Mesenchymal stem cell (in vitro differentiated cells and primary cell): Measurements from ENCODE around the gene C22orf23.
A peak's percentile ranks its signal among the peaks of the same experiment; 100 is the strongest.

ENCODE experiments used
- DNase-seq: peaks from one replicate; pipeline ENCODE4 v3.0.0-alpha.2; 2013
- H2AFZ ChIP-seq: one replicate; pipeline ENCODE4 v1.6.1; 2013; ENCODE audit warnings: low read depth, mild to moderate bottlenecking, control low read depth, inconsistent platforms, low read length, moderate library complexity
- H2AK5ac ChIP-seq: 2 replicates; pipeline ENCODE4 v1.6.1; 2013; ENCODE audit warnings: low read length, moderate library complexity, mild to moderate bottlenecking, inconsistent platforms; ENCODE audit not compliant: severe bottlenecking
- H2BK120ac ChIP-seq: one replicate; pipeline ENCODE4 v1.6.1; 2013; ENCODE audit warnings: low read depth, mild to moderate bottlenecking, inconsistent platforms, low read length, moderate library complexity
- H2BK12ac ChIP-seq, 2 experiments: one replicate each; pipeline ENCODE4 v1.6.1; 2013; ENCODE audit warnings: inconsistent platforms in 2 of 2, low read length in 2 of 2, mild to moderate bottlenecking in 2 of 2, moderate library complexity in 2 of 2, control low read depth in 1 of 2
- H2BK15ac ChIP-seq: one replicate; pipeline ENCODE4 v1.6.1; 2013; ENCODE audit warnings: mild to moderate bottlenecking, low read depth, inconsistent platforms; ENCODE audit not compliant: poor library complexity, severe bottlenecking
- H2BK5ac ChIP-seq: 2 replicates; pipeline ENCODE4 v1.6.1; 2013; ENCODE audit warnings: low read depth, mild to moderate bottlenecking, low read length, control low read depth, inconsistent platforms; ENCODE audit not compliant: poor library complexity, severe bottlenecking
- H3K14ac ChIP-seq, 2 experiments: one replicate each; pipeline ENCODE4 v1.6.1; 2013; ENCODE audit warnings: inconsistent platforms in 2 of 2, low read length in 2 of 2, control low read depth in 1 of 2, mild to moderate bottlenecking in 1 of 2, moderate library complexity in 1 of 2
- H3K18ac ChIP-seq, 2 experiments: one replicate each; pipeline ENCODE4 v1.6.1; 2013; ENCODE audit warnings: inconsistent platforms in 2 of 2, low read length in 2 of 2, control low read depth in 1 of 2, low read depth in 1 of 2, mild to moderate bottlenecking in 1 of 2
- H3K23ac ChIP-seq, 2 experiments: one replicate each; pipeline ENCODE4 v1.6.1; 2013; ENCODE audit warnings: inconsistent platforms in 2 of 2, low read length in 2 of 2, mild to moderate bottlenecking in 2 of 2, moderate library complexity in 2 of 2, control low read depth in 1 of 2
- H3K27ac ChIP-seq: 2 replicates; pipeline ENCODE4 v1.5.1; 2013; ENCODE audit warnings: mild to moderate bottlenecking, moderate library complexity, low read length, control low read depth, inconsistent platforms; ENCODE audit not compliant: poor library complexity, severe bottlenecking
- H3K27me3 ChIP-seq, 2 experiments: 2 replicates each; pipeline versions ENCODE4 v1.6.1 to v1.7.0; 2013; ENCODE audit warnings: low read length in 2 of 2, mild to moderate bottlenecking in 2 of 2, moderate library complexity in 2 of 2, control low read depth in 1 of 2, inconsistent platforms in 1 of 2; ENCODE audit not compliant: control insufficient read depth in 1 of 2, insufficient read depth in 1 of 2
- H3K36me3 ChIP-seq, 2 experiments: 2 replicates each; pipeline versions ENCODE4 v1.6.1 to v1.7.0; 2013; ENCODE audit warnings: low read length in 2 of 2, control low read depth in 1 of 2, inconsistent platforms in 1 of 2, low read depth in 1 of 2, mild to moderate bottlenecking in 1 of 2; ENCODE audit not compliant: insufficient read depth in 2 of 2, control insufficient read depth in 1 of 2
- H3K4ac ChIP-seq, 2 experiments: one replicate each; pipeline ENCODE4 v1.6.1; 2013; ENCODE audit warnings: inconsistent platforms in 2 of 2, low read length in 2 of 2, mild to moderate bottlenecking in 2 of 2, moderate library complexity in 2 of 2, control low read depth in 1 of 2, low read depth in 1 of 2
- H3K4me1 ChIP-seq: 2 replicates; pipeline ENCODE4 v1.6.1; 2013; ENCODE audit warnings: low read depth, low read length, control low read depth; ENCODE audit not compliant: control insufficient read depth, insufficient read depth
- H3K4me2 ChIP-seq: 2 replicates; pipeline ENCODE4 v1.6.1; 2013; ENCODE audit warnings: low read length, mild to moderate bottlenecking, inconsistent platforms; ENCODE audit not compliant: poor library complexity, severe bottlenecking
- H3K4me3 ChIP-seq, 2 experiments: 2 replicates each; pipeline versions ENCODE4 v1.5.1 to v1.7.0; 2013; ENCODE audit warnings: low read length in 2 of 2, mild to moderate bottlenecking in 2 of 2, control low read depth in 1 of 2, low read depth in 1 of 2; ENCODE audit not compliant: insufficient read depth in 1 of 2
- H3K79me1 ChIP-seq: replicated peaks from 2 replicates; pipeline ENCODE4 v1.6.1; 2013; ENCODE audit warnings: mild to moderate bottlenecking, control low read depth, low read length, inconsistent platforms; ENCODE audit not compliant: poor library complexity, severe bottlenecking
- H3K9ac ChIP-seq: 2 replicates; pipeline ENCODE4 v1.7.0; 2013; ENCODE audit warnings: mild to moderate bottlenecking, low read length, moderate library complexity
- H3K9me3 ChIP-seq: 2 replicates; pipeline ENCODE4 v1.7.0; 2013; ENCODE audit warnings: mild to moderate bottlenecking, low read length; ENCODE audit not compliant: control insufficient read depth
- H4K8ac ChIP-seq: one replicate; pipeline ENCODE4 v1.6.1; 2013; ENCODE audit warnings: inconsistent platforms, mild to moderate bottlenecking, low read length, moderate library complexity
- H4K91ac ChIP-seq: one replicate; pipeline ENCODE4 v1.6.1; 2013; ENCODE audit warnings: mild to moderate bottlenecking, low read length, inconsistent platforms
- whole genome bisulfite sequencing: methylation state at CpG from one replicate; pipeline ENCODE4 v1.1.7; 2013; ENCODE audit warnings: mixed read lengths; 5-methylcytosine and 5-hydroxymethylcytosine counted together

Gene C22orf23

DNA sequence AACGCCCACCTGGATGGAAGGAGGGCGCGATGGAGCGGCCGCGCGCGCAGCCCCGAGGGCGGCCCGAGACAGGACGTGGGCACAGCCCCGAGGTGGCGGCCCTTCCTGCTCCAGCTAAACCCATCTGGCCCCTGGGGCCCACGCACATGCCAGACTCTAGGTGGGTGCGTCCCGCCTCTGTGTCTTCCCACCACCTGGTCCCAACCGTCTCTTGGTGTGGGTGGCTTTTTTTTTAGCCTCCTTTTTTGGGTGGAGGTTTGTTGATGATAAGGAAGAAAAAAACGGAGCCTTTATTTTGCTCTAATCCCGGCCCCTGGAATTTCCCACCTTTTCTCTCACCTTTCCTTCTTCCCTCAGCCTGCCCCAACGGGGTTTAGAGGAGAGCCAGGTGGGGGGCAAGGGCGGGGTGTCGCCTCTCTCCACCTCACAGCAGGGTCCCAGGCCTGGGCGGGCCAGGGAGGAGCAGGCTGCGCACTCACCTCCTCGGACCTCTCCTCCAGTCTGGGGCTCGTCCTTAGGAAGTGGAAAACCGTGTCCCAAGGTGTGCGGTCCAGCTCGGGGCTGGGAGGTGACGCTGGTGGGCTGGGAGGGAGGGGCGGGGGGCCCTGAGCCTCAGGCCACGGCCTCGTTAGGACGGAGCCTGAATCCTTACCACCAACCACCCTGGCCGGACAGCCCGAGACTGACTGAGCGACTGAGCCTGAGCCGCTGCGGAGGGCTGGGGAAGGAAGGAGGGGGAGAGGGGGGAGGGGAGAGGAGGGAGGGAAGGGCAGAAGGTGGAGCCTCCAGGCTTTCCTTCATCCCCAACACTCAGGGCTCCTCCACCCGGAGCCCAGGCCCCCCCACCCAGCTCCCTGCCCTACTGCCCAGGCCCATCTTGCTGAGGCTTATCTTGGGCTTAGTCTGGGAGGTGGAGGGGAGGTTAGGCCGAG is 30.7 kb upstream of the C22orf23 start, which contains the start of gene SOX10:
Gene SOX10, minus strand, starts transcription at position 696 of the 932 bp plus-strand sequence. CDS start 771 bp downstream, outside the sequence.
- Histone ChIP-seq H3K18ac (no peak within 1 kb of the TSS), H3K4me2 (no peak within 1 kb of the TSS), H2BK15ac (no peak within 1 kb of the TSS), H3K79me1 (no peaks in the 10 kb centered on the region), H2BK5ac (no peak within 1 kb of the TSS), H3K4me3 (no peak within 1 kb of the TSS), H3K4ac (no peak within 1 kb of the TSS), H4K8ac (peak within 1 kb of the TSS; percentile 64), H3K9me3 (no peaks in the 10 kb centered on the region), H2BK120ac (no peak within 1 kb of the TSS), H2BK12ac (no peak within 1 kb of the TSS), H3K9ac (no peak within 1 kb of the TSS), H3K36me3 (peaks cover 0 to 35% of the 10 kb centered on the region in 2 experiments), H3K27me3 (peaks cover 0 to 35% of the 10 kb centered on the region in 2 experiments), H3K14ac (peak within 1 kb of the TSS in 1 of 2 experiments; percentile 62), H3K4me1 (peaks cover 4% of the 10 kb centered on the region), H2AFZ (no peak within 1 kb of the TSS), H2AK5ac (no peak within 1 kb of the TSS), H3K23ac (peak within 1 kb of the TSS in 1 of 2 experiments; percentile 91), H4K91ac (no peak within 1 kb of the TSS), H3K27ac (no peak within 1 kb of the TSS)
- no peak for DNase-seq
- WGBS: 14% methylated on average over 19 of the region's 42 CpGs

DNA sequence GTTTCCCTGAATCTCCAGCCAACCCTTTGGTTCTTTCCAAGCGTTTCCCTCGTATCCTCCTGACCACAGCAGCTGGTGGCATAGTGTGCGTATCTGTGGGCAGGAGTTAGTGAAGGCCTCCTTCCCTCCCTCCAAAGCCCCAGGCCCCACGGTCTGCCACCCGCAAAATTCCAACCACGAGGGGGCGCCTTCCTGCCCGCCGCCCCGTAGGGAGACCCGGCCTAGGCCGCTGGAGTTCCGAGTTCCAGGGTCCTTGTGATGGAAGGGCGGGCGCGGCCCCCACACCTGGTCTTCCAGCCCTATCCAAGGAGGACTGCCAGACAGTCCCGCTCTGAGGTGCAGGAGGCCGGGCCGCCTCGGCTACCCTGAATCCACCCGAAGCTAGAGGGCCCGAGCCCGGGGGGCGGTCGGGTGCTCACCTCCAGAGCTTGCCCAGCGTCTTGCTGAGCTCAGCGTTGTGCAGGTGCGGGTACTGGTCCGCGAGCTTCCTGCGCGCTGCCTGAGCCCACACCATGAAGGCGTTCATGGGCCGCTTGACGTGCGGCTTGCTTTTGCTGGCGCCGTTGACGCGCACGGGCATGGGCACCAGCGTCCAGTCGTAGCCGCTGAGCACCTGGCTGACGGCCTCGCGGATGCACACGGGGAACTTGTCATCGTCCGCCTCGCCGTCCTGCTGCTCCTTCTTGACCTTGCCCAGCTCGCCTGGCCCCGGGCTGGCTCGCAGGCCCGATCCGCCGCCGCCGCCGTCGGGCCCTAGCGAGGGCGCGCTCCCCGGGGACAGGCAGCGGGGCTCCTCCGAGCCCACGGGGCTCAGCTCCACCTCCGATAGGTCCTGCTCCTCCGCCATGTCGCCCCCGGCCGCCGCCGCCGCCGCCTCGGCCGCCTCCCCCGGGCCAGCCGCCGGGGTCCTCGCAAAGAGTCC is 29.8 kb upstream of the C22orf23 start:
- WGBS: 14% methylated on average over 72 of the region's 84 CpGs

DNA sequence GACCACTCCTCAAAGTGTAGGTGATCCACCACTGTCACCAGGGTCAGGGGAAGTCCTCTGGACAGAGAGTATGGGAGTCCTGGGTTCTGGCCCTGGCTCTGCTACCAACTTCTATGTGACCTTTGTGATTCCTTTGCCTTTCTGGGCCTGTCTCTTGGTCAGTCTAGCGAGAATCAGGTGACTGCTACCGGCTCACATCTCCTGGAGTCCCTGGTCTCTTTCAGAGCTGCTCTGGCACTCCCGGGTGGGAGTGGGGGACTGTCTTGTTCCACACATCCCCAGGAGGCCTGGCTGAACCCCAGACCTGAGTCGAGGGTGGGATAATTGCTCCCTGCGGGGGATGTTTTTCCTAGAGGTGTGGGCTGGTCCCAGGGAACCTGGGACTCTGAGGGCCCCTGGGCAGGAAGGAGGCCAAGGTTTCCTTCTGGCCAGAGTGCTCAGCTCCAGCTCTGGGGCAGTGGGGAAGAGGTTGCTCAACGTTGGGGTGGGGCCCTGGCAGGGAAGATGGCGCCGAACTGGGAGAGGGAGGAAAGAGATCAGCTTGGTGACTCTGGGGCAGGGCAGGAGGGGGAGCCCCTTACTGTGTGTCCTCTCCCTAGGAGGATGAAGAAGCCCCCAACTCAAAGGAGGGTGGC is 28.9 kb upstream of the C22orf23 start:
- Histone ChIP-seq H3K23ac (no peak overlapping the region), H3K4ac (no peak overlapping the region), H2AFZ (no peak overlapping the region), H3K4me2 (no peak overlapping the region), H2AK5ac (no peak overlapping the region), H3K27me3 (peaks cover 0 to 35% of the 10 kb centered on the region in 2 experiments), H3K9ac (no peak overlapping the region), H3K4me3 (no peak overlapping the region), H4K91ac (no peak overlapping the region), H2BK15ac (no peak overlapping the region), H2BK12ac (no peak overlapping the region), H2BK5ac (no peak overlapping the region), H3K18ac (no peak overlapping the region), H3K27ac (no peak overlapping the region), H4K8ac (no peak overlapping the region), H3K79me1 (no peaks in the 10 kb centered on the region), H3K36me3 (peaks cover 0 to 43% of the 10 kb centered on the region in 2 experiments), H3K14ac (no peak overlapping the region), H3K9me3 (no peaks in the 10 kb centered on the region), H3K4me1 (peaks cover 4% of the 10 kb centered on the region), H2BK120ac (no peak overlapping the region)
- no peak for DNase-seq
- 84% methylated on average over 8 of the region's 8 CpGs for WGBS

More for the DNA sequence above, 29.8 kb upstream of the C22orf23 start:
- Histone ChIP-seq H2BK15ac (no peak overlapping the region), H3K9ac (no peak overlapping the region), H3K9me3 (no peaks in the 10 kb centered on the region), H3K4me2 (no peak overlapping the region), H2BK12ac (no peak overlapping the region), H3K4me1 (peaks cover 4% of the 10 kb centered on the region), H2AFZ (no peak overlapping the region), H3K4me3 (no peak overlapping the region), H3K36me3 (peaks cover 0 to 37% of the 10 kb centered on the region in 2 experiments), H3K23ac (peak overlapping the region in 1 of 2 experiments; percentile 91), H3K27me3 (peaks cover 0 to 35% of the 10 kb centered on the region in 2 experiments), H4K91ac (peak overlapping the region; percentile 24), H3K18ac (no peak overlapping the region), H3K14ac (peak overlapping the region in 1 of 2 experiments; percentile 62), H4K8ac (peak overlapping the region; percentile 64), H3K4ac (no peak overlapping the region), H2BK120ac (no peak overlapping the region), H2BK5ac (no peak overlapping the region), H2AK5ac (no peak overlapping the region), H3K27ac (no peak overlapping the region), H3K79me1 (no peaks in the 10 kb centered on the region)
- no peak for DNase-seq
